Fibroblast of skin of back (primary cell): ENCODE data around the gene CELSR2.
A peak's percentile ranks its signal among the peaks of the same experiment; 100 is the strongest.

Experiments used
- DNase-seq: peaks from one replicate; pipeline ENCODE4 v3.0.0-alpha.2; 2013

Gene CELSR2

DNA sequence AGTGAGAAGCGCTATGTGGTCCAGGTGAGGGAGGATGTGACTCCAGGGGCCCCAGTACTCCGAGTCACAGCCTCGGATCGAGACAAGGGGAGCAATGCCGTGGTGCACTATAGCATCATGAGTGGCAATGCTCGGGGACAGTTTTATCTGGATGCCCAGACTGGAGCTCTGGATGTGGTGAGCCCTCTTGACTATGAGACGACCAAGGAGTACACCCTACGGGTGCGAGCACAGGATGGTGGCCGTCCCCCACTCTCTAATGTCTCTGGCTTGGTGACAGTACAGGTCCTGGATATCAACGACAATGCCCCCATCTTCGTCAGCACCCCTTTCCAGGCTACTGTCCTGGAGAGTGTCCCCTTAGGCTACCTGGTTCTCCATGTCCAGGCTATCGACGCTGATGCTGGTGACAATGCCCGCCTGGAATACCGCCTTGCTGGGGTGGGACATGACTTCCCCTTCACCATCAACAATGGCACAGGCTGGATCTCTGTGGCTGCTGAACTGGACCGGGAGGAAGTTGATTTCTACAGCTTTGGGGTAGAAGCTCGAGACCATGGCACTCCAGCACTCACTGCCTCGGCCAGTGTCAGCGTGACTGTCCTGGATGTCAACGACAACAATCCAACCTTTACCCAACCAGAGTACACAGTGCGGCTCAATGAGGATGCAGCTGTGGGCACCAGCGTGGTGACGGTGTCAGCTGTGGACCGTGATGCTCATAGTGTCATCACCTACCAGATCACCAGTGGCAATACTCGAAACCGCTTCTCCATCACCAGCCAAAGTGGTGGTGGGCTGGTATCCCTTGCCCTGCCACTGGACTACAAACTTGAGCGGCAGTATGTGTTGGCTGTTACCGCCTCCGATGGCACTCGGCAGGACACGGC lies 2.2 kb downstream of the CELSR2 start:
- no peak for DNase-seq

DNA sequence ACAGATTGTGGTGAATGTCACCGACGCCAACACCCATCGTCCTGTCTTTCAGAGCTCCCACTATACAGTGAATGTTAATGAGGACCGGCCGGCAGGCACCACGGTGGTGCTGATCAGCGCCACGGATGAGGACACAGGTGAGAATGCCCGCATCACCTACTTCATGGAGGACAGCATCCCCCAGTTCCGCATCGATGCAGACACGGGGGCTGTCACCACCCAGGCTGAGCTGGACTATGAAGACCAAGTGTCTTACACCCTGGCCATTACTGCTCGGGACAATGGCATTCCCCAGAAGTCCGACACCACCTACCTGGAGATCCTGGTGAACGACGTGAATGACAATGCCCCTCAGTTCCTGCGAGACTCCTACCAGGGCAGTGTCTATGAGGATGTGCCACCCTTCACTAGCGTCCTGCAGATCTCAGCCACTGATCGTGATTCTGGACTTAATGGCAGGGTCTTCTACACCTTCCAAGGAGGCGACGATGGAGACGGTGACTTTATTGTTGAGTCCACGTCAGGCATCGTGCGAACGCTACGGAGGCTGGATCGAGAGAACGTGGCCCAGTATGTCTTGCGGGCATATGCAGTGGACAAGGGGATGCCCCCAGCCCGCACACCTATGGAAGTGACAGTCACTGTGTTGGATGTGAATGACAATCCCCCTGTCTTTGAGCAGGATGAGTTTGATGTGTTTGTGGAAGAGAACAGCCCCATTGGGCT lies 3.0 kb downstream of the CELSR2 start:
- DNase-seq, result no peak

DNA sequence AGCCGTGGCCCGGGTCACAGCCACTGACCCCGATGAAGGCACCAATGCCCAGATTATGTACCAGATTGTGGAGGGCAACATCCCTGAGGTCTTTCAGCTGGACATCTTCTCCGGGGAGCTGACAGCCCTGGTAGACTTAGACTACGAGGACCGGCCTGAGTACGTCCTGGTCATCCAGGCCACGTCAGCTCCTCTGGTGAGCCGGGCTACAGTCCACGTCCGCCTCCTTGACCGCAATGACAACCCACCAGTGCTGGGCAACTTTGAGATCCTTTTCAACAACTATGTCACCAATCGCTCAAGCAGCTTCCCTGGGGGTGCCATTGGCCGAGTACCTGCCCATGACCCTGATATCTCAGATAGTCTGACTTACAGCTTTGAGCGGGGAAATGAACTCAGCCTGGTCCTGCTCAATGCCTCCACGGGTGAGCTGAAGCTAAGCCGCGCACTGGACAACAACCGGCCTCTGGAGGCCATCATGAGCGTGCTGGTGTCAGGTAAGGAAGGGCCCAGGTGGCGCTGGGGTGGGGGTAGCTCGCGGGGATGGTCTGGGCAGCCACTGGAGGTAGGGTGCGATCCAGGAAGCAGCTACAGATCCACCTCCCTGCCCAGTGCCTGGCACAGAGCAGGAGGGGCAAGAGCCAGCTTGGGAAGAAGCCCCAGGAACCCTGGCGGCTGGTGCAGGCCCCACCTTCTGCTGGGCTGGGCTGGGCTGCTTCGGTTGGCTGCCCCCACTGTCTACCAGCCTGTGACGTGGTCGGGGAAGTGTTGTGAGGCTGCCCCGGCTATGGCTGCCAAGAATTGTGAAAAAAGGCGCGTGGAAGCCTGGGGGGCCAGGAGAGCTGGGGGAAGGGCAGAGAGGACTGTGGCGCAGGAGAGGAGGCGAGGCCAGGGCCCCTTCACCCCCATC lies 3.8 kb downstream of the CELSR2 start:
- peak; percentile 28 for DNase-seq

GRCh38 chr1:109253803-109254620 lies 4.7 kb downstream of the CELSR2 start:
- DNase-seq, result peak; percentile 46

DNA sequence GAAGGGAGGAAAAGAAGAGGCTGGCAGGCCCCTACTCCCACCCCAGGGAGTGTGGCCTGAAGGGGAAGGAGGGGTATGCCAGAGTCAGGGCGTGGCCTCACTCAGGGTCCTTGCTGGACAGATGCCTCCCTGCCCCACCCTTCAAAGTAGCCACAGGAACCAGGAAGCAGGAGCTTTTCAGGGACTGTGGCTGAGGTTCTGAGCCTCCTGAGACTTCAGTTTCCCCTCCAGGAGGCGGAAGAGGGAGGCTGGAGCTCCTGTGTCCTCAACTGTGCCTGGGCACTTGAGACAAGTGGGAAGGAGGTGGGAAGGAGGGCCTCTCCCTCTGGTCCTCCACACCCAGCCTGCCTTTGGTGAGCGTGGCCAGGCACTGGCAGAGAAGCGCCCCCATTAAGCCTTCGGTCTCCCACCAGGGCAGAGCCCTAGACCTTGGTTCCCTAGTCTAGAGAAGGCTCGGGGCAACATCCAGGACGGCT lies 5.3 kb downstream of the CELSR2 start:
- DNase-seq, result no peak

DNA sequence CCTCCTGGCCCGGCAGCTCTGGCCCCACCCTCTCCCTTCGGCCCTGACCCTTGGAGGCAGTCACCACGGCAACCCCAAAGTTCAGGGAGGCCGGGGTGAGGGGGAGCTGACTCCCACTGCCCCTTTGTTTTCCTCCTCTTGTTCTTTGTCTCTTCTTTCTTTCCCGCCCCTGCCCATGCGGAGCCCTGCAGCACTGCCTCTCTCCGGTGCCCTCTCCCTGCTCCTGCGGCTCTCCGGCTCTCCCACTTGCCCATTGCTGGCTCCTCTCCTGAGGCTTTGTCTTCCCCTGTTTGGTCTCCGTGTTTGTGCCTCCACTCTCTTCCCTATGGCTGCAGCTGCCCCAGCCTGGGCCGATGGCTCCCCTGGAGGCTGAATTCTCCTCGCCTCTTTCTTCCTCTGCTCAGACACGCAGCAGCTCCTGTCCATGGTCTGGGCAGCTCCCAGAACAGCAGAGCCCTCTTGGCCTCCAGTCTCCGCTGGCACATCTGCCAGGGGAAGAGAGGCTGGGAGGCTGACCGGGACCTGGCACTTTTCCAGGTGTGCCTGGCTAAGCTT lies 5.8 kb downstream of the CELSR2 start:
- no peak for DNase-seq

GRCh38 chr1:109255678-109256077 lies 6.3 kb downstream of the CELSR2 start:
- DNase-seq, result no peak

DNA sequence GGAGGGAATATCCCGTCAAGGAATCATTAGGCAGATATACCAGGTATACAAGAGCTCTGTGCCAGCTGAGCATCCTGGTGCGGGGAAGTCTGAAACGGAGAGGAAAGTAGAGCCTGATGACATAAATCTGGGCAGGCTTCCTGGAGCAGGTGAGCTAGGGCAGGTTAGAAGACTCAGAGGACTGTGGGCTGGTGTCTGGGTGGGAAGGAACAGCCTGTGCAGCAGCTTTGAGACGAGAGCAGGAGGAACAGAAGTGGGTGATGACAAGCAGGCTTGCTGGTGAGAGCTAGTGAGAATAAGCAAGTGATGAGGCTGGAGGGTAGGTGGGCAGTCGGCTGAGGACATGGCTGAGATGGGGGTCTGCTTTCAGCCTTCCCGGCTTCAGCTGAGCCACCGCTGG lies 6.7 kb downstream of the CELSR2 start:
- no peak for DNase-seq

DNA sequence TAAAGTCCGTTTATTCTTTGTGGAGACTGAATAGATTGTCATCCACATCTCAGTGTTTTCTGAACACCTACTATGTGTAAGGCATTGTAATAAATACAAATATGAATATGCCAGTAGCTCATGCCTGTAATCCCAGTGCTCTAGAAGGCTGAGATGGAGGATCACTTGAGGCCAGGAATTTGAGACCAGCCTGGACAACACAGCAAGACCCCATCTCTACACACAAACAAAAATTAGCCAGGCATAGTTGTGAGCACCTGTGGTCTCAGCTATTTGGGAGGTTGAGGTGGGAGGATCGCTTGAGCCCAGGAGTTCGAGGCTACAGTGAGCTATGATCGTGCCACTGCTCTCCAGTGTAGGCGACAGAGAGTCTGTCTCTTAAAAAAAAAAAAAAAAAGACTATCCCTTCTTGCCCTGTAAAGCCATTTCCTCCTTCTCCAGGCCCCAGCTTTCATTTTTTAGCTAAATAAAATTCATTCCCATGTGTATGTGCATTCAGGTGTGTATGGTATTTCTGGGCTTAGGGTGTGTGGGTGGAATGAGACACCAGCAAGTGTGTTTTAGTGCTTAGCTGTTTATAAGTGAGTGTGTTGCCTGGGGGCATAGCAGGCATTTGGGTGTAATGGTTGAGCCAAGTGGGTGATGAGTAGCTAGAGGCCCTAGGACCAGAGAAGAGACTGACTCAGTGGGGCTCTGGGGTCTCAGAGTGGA lies 7.8 kb downstream of the CELSR2 start:
- no peak for DNase-seq

DNA sequence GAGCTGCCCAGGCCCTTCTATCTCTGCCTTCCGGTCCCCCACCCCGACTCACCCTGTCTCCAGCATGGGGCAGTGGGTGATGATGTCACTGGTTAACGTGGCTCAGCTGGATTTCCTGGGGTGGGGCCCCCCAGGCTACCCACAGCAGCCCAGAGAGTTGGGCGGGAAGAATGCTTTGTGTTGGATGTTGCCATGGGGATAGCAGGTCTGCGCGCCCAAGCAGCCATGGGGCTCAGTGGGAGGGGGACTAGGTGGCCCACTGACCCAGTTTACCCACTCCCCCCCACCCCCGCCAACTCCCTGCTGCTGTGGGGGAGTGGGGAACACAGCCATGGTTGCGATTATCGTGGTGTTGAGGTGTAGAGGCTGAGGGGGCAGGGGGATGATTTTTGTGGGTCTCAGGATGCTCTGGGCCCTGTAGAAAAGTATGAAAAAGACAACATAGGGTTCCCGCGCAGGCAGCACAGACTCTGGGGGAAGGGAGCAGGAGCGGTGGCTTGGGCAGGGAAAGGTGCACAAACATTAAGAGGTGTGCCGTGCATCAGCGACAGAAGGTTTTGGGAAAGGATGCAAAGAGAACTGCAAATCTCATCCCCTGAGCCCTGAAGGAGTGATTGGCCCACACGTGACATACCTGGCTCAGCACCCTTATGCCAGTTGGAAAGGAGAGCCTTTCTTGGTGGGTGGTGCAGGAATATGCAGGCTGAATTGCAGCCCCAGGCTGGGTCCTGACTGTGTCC lies 8.5 kb downstream of the CELSR2 start:
- DNase-seq, result no peak

DNA sequence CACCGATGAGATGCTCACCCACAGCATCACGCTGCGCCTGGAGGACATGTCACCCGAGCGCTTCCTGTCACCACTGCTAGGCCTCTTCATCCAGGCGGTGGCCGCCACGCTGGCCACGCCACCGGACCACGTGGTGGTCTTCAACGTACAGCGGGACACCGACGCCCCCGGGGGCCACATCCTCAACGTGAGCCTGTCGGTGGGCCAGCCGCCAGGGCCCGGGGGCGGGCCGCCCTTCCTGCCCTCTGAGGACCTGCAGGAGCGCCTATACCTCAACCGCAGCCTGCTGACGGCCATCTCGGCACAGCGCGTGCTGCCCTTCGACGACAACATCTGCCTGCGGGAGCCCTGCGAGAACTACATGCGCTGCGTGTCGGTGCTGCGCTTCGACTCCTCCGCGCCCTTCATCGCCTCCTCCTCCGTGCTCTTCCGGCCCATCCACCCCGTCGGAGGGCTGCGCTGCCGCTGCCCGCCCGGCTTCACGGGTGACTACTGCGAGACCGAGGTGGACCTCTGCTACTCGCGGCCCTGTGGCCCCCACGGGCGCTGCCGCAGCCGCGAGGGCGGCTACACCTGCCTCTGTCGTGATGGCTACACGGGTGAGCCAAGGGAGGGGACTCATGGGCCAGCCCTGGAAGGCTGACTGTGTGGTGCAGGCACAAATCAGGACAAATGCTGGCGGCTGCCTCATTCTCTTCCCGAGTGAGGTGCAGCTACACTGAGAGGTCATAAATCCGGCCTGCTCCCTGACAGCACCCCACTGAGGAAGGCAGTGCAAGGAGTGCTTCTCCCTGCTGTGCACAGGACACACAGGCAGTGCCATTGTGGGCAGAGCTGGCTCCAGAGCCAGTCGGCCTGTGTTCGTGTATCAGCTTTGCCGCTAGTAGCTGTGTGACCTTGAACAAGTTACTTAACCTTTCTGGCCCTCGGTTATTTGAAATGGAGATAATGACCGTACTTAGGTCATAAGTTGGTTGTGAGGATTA lies 9.4 kb downstream of the CELSR2 start:
- DNase-seq, result no peak

- DNase-seq, result no peak
Measured at GRCh38 chr1:109259674-109260557, 10.6 kb downstream of the CELSR2 start.

DNA sequence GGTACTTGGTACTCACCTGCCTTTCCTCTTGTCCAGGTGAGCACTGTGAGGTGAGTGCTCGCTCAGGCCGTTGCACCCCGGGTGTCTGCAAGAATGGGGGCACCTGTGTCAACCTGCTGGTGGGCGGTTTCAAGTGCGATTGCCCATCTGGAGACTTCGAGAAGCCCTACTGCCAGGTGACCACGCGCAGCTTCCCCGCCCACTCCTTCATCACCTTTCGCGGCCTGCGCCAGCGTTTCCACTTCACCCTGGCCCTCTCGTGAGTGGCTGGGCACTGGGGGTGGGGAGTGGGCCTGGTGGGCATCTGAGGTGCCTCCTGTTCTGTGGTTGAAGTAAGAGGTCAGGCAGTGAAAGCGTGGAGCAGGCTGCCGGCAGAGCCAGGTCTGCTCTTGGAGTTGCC lies 11.7 kb downstream of the CELSR2 start:
- no peak for DNase-seq

- DNase-seq, result no peak
Measured at GRCh38 chr1:109261578-109261977, 12.2 kb downstream of the CELSR2 start.

DNA sequence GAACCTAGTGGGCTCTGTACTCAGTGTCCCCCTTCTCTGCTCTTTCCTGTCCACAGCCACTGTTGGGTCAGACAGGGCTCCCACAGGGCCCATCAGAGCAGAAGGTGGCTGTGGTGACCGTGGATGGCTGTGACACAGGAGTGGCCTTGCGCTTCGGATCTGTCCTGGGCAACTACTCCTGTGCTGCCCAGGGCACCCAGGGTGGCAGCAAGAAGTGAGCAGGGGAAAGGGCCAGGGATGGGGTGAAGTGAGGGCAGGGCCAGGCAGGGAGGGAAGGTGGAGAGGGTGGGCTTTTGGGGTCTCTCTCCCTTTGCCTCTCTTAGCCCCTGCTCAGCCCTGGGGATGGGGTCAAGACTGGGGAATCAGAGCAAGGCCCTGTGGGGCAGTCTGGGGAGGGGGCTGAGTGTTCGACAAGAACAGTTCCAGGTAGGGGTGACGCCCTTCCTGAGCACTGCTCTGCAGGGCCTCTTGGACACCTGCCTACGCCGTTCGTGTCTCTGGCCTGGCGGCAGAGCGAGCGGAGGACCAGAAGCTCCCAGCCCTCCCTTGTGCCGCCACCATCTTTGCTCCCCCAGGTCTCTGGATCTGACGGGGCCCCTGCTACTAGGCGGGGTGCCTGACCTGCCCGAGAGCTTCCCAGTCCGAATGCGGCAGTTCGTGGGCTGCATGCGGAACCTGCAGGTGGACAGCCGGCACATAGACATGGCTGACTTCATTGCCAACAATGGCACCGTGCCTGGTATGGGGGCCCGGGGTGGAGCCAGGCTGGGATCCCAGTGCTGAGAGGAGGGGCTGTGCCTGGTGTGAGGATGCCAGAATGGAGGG lies 13.1 kb downstream of the CELSR2 start:
- DNase-seq, result no peak

GRCh38 chr1:109263234-109263596 lies 13.9 kb downstream of the CELSR2 start:
- no peak for DNase-seq
